SKM-1 (cell line): ENCODE results near the gene ACOX1.

Experiments used
- DNase-seq: peaks from one replicate; lab custom pipeline; 2025; ENCODE audit not compliant: unreplicated experiment; lab: John Stamatoyannopoulos, UW

The ACOX1 gene

DNA sequence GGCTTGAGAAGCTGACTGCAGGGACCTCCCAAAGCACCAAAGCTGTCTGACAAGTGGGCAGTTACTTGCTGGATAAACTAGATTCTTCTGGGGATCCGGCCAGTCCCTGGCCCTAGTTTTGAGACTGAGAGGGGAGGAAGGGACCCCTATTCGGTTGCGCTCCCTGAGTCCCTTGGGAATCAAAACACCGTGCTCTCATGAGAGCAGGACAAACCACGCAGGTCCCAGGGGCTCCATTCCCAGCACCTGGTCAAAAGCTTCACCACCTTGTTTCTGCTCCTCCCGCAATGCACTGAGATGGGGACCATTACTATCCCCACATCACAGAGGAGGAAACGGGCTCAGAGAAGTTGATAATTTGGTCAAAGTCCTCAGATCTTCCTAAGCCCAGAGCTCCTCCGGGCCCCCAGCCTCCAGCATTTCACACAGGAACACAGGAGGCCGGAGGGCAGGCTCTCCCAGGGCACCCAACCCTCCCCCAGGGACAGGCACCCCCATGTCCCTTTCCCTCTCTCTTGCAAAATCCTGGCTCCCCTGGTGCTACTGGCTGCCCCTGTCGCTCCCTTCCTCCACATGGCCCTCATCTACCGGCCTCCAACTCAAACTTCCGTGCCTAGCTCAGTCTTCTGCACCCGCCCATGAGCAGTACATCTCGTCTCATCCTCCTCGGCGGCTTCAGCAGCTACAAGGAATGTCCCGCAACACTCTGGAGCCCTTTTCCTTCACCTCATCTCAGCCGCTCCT lies 85.5 kb downstream of the ACOX1 start:
- no peak for DNase-seq

DNA sequence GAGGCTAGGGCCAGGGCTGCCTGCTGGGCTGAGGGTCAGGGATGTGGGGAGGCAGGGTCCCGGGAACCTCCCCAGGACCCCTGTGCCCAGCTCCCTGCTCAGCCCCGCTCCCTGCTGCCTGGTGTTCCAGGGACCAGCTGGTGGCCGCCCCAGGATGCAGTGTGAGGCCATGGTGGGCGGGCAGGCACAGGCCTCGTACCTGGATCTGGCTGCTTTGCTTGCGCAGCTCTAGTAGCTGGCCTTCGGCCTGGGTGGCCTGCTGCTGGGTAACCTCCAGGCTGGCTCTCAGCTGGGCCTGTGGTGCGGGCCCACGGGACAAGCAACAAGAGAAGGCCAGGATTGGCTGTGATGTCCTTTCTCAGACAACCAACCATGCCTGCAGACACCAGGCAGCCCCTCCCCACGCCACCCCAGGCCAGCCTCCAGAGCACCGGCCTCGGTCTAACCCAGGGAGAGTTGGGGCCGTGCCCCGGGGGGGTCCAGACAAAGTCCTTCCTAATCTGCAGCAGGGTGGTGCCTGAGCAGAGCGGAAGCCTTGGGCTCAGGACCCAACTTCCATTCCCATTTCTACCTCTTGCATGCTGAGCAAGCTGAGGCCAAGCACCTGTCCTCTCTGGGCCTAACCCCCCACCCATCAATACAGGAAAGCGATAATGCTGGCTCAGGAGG lies 86.3 kb downstream of the ACOX1 start:
- no peak for DNase-seq

DNA sequence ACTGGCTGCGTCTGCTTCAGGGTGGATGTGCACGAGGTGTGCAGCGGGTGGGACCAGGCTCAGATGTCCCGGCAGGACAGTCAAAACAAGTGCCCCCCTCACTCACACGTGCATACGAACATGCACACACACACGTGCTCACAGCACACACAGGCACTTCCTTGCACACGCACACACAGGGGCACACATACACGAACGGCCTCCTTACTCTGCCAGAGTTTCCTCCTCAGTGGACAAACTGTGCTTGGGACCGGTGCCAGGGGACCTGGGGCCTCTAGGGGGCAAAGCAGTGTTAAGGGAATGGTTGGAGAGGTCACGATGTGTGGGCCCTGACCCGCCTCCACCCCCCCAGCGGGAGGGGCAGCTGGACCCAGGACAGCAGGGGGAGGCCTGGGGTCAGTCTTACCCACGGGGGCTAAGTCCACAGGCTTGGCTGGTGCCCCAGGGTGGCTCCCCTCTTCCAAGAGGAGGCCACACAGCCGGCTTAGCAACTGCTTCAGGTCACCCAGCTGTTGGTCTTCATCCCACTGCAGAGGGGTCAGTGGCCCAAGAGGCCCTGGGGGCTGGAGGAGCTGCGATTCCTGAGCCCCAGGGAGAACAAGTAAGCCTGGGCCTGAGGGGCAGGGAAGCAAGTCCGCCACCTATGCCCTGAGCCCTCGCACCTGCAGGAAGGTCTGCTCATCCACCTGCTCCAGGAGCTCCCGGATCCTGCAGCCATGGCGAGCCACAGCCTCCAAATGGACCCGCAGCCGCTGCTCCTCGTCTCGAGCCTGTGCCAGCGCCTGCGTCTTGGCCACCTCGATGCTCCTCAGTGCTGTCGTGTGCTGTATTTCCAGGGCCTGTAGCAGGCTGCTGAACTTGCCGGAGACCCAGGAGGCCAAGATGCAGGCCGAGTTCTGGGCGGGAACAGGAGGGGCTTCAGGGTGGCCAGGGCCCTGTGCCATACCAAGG lies 87.1 kb downstream of the ACOX1 start:
- DNase-seq: no peak
